GM21737 (cell line): ENCODE results near the gene STK11.

Experiments used
- ATAC-seq: cut with Tn5 transposase; IDR thresholded peaks from one replicate; pipeline ENCODE4 v1.9.1; 2021; ENCODE audit warnings: mild to moderate bottlenecking, moderate library complexity; ENCODE audit not compliant: unreplicated experiment

Gene STK11, protein sequence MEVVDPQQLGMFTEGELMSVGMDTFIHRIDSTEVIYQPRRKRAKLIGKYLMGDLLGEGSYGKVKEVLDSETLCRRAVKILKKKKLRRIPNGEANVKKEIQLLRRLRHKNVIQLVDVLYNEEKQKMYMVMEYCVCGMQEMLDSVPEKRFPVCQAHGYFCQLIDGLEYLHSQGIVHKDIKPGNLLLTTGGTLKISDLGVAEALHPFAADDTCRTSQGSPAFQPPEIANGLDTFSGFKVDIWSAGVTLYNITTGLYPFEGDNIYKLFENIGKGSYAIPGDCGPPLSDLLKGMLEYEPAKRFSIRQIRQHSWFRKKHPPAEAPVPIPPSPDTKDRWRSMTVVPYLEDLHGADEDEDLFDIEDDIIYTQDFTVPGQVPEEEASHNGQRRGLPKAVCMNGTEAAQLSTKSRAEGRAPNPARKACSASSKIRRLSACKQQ

DNA sequence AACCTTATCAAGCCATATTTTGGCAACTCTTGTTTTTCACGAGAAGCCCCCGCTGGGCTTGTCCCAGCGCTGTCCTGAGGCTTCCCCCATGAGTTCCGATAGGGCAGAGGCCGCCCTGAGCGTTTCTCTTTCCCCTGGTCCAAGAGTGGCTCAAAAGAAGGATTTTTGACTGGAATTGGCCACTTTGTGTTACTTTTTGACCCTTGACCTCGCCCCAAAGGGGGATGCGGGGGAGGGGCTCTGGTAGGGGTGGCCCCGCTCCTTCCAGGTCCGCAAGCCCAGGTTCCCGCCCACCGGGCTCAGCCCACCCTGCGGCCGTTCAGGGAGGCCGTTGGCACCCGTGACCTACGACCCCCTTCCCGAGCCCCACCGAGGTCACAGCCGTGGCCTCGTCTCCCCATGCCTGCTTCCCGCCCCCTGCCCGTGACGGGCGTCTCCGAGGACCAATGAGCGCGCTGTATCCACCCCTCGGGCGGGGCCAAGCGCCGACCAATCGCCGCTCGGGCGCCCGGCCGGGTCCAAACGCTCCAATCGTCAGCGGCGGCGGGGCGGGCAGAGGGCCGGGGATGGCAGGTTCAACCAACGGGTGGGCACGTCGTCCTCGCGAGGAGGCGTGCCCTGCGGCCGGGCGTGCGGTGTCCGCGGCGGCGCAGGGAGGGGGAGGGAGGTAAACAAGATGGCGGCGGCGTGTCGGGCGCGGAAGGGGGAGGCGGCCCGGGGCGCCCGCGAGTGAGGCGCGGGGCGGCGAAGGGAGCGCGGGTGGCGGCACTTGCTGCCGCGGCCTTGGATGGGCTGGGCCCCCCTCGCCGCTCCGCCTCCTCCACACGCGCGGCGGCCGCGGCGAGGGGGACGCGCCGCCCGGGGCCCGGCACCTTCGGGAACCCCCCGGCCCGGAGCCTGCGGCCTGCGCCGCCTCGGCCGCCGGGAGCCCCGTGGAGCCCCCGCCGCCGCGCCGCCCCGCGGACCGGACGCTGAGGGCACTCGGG is at the start of gene STK11:
Gene STK11, plus strand, starts transcription at position 665 of the 986 bp plus-strand sequence. CDS start 1,136 bp downstream, outside the sequence.
- ATAC-seq, result peak; percentile 79

DNA sequence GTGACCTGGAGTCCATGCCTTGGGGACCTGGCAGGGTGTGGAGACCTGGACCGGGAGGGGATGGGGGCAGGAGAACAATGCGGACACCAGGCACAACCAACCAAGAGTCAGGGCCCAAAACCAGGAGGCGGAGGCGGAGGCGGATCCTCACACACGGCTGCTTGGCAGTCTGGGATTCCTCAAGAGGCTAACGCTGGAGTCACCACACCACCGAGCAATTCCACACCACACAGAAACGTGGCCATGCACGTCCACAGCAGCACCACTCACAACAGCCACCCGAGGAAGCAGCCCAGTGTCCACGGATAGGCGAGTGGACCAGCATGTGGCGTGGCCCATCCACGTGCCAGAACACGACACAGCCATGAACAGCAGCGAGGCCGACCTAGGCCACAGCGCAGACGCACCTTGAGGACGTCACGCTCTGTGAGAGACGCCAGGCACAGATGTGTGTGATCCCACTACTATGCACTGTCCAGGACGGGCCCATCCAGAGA is 49.2 kb upstream of the STK11 start:
- ATAC-seq, result no peak

DNA sequence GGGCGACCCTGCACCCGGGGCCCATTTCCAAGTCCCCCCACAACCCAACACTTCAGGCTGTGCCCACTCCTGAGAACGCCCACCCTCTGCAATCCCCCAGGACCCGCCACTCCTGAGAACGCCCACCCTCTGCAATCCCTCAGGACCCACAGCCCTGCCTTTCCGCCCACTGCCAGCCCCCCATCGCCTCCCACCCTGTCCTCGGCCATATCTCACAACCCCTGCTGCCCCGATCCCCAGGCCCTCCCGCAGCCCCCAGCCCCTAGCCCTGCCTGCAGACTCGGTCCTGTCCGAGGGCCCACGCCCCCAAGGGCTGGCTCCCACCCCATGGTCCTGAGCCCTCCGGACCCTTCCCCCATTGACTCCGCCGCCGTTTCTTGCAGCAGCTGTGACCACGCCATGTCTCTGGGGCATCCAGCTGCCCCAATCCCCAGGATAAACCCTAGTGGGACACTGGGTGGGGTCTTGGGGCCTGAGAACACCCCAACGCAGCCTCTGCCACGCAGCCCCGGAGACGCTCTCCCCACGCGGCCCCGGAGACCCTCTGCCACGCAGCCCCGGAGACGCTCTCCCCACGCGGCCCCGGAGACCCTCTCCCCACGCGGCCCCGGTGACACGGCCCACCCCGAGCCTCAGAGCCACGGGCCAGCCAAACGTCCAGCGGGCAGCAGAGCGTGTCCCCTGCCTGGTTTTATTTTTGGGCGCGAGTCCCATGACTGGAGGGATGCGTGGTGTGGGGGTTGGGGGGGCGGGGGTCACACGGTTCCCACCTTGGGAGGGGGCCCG is 48.6 kb upstream of the STK11 start:
- ATAC-seq, result no peak

DNA sequence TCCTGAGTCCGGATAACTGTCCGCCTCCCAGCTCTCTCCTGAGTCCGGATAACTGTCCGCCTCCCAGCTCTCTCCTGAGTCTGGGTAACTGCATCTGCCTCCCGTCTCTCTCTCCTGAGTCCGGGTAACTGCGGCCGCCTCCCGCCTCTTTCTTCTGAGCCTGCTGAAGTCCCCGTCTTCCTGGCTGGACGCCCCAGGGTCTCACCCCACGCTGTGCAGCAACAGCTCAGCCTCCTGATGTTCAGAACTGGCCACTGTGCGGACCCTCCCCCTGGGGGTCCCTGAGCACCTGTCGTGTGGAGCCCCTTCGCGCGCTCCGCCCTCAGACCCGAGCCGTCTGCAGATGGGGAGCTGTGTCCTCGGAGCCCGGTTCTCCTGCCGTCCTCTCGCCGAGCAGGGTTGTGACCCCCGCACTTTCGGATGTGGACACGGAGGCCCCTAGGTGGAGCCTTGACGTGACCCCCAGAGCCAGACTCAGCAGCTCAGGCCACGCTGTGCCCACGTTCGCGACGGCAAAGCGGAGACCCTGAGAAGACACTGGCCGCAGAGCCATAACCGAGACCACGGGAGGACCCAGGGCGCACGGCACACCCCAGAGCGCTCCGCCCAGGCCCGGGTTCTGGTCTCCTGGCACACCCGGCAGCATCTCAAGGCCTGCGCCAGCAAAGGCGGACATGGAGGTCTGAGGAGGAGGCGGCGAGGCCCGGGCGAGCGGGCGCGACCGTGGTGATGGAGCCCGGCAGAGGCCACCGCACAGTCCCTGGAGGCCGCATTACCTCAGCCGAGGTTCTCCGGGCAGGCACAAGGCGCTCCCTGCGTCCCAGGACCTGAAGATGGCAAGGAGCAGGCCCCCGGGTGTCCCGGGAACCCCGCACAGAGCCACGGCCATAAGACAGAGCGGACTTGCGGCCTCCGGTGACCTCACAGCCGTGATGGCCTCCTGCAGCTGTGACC is 47.4 kb upstream of the STK11 start:
- no peak for ATAC-seq

DNA sequence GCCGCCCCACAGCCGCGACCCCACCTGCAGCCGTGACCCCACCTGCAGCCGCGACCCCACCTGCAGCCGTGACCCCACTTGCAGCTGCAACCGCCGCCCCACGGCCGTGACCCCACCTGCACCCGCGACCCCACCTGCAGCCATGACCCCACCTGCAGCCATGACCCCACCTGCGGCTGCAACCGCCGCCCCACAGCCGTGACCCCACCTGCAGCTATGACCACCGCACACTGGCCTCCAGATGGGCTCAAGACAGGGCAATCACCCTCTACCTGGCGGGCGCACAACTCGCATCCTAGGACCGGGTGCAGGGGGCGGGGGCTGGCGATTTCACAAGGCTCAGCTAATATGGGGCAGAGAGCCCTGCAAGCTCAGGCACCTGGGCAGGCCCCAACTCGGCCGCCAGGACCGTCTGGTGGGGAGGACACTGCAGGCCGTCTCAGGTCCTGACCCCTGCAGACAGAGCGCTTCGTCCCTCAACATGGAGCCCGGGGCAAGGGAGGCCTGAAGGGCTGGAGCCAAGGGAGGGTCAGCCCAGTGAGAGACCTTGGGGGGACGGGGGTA is 46.6 kb upstream of the STK11 start:
- ATAC-seq, result no peak

DNA sequence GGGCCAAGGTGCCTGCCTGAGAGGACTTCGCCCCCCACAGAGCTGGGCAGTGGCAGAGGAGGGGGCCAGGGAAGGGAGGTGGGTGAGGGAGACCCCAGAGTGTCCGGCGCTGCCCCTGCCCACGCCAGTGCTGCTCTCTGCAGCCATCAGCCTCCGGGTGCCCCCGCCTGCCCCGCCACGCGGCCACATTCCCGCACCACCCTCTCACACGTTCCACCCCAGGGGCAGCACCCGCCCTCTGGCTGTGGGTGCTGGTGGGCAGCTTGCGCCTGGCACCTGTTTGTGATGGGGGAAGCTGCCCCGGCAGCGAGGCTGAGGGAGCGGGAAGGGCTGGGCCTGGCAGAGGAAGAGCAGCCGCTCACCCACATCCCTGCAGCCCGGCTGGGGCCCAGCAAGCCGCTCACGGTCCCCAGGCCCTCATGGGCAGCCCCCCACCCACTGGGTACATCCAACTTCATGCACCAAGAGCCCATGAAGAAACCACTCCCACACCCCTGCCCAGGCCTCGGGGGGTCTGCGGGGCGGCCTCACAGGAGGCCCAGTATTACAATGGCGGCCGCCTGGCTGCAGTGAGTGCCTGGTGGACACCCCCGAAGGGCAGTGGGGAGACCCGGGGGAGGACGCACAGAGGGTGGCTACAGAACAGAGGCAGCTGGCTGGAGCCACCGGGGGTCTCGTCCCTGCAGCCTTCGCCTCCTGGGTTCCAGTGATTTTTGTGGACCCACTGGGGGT is 45.5 kb upstream of the STK11 start:
- ATAC-seq, result no peak

DNA sequence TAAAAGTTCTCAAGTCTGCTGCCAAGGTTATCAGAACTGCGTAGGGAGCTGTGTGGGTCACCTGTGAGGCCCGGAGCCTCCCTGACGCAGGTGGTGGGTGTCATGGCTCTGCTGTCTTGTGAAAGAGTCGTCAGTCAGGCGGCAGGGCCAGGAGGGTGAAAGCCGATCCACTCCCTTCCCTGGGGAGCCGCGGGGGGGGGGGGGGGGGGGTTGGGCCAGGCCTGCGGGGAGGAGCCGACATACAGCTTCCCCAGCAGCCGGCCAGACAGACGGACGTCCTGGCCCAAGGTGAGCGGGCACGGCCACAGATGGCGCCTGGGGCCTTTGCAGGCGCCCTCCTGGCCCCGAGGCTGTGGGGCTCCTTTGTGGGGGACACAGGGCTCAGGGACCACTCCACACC is 43.9 kb upstream of the STK11 start:
- no peak for ATAC-seq

DNA sequence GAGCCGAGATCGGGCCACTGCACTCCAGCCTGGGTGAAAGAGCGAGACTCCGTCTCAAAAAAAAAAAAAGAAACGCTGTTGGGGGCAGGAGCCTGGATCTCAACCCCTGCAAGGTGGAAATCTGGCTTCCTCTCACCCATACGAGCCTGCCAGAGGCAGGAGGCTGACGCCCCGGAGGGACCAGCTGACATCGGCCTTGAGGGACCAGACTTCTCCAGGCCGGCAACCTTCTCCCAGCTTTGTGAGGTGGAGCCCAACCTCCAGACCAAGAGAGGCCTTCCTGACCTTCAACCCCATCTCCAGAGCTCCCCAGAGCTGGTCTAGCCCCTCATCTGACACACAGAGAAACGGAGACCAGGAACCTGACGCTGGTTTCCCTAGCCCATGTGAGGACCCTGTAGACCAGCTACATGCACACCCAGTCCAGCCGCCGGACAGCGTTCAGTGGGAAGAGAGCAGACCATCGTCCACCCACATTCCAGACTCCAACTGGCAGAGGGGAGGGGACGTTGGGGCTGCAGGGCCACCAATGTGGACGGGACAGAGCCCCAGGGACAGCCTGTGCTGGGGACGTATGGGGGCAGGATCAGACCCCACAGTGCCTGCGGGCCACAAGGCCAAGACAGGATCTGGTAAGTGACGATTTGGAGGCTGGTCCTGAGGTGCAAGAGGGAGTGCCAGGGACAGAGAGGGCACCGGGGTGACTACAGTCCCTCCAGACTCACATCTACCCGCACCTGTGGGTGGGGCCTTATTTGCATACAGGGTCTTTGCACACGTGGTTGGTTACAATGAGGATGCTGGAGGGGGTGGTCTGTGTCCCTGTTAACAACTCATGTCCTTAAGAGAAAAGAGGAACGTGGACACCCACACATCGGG is 42.9 kb upstream of the STK11 start:
- no peak for ATAC-seq

DNA sequence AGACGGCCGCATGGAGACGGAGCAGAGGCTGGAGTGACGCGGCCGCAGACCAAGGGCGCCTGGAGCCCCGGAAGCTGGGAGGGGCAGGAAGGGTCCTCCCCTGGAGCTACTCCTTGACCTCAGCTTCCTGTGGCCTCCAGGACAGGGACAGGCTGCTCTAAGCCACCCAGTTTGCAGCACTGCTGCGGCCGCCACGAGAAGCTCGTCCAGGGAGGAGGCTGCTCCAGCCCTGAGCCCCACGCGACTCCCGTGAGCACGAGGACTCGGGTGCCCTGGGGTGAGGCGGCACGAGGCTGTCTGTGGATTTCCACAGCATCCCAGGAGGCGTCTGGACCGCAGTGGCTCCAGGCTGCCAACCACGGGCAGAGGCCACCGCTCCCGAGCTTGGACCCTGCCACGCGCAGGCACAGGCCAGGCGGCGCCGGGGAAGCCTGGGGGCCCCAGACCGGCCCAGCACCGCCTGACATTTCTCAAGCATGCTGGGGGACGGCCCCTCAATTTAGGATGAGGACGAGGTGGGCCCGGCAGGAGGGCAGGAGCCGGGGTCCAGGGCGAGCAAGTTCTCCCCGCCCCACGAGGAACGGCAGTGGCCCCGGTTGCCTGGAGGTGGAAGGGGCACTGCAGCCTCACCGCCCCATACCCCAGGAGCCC is 42.2 kb upstream of the STK11 start:
- no peak for ATAC-seq

DNA sequence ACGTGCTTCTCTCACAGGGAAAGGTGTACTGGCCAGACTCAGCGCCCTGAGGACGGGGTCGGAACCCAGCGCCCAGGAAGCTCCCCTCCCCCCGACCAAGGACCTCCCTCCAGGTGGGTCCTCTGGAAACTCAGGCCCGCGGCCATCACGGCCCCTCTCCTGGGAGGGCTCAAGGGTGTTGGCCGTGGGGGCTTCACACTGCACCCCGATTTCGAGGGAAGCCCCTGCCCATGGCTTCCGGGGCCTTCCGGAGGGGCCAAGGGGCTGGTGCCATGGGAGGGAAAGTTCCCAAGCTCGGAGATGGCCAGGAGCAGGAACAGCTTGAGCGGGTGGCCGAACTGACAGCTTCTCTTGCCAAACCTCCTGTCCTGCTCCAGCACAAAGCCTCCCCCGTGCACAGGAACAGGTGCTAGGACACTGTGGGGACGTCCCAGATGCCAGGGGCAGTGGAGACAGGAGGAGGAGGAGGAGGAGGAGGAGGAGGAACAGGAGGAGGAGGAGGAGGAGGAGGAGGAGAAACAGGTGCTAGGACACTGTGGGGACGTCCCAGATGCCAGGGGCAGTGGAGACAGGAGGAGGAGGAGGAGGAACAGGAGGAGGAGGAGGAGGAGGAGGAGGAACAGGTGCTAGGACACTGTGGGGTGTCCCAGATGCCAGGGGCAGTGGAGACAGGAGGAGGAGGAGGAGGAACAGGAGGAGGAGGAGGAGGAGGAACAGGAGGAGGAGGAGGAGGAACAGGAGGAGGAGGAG is 41.5 kb upstream of the STK11 start:
- ATAC-seq, result no peak

DNA sequence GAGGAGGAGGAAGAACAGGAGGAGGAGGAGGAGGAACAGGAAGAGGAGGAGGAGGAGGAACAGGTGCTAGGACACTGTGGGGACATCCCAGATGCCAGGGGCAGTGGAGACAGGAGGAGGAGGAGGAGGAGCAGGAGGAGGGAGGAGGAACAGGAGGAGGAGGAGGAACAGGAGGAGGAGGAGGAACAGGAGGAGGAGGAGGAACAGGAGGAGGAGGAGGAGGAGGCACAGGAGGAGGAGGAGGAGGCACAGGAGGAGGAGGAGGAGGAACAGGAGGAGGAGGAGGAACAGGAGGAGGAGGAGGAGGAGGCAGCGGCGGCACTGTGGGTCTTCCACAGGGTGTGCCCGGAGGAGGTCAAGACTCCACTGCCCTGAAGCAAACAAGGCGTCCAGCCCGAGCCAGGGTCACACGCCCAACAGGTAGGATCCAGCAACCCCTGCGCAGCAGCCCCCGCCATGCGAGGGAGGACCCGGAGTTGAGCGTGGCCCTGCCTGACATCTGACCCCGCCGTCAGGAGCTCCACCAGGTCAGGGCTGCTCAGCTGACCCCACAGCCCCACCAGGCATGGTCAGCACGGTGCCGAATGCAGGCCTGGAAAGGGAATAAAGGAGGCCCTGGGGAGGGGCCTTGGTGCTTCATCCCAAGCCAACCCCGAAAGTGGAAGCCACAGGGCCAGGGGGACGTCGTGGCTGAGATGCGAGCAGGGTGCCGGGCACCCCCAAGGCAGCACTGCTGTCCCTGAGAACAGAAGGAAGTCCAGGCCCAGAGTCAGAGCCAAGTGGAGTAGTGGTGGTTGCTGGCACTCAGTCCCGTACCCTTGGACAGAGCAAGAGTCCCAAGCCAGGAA is 40.7 kb upstream of the STK11 start:
- ATAC-seq, result no peak

DNA sequence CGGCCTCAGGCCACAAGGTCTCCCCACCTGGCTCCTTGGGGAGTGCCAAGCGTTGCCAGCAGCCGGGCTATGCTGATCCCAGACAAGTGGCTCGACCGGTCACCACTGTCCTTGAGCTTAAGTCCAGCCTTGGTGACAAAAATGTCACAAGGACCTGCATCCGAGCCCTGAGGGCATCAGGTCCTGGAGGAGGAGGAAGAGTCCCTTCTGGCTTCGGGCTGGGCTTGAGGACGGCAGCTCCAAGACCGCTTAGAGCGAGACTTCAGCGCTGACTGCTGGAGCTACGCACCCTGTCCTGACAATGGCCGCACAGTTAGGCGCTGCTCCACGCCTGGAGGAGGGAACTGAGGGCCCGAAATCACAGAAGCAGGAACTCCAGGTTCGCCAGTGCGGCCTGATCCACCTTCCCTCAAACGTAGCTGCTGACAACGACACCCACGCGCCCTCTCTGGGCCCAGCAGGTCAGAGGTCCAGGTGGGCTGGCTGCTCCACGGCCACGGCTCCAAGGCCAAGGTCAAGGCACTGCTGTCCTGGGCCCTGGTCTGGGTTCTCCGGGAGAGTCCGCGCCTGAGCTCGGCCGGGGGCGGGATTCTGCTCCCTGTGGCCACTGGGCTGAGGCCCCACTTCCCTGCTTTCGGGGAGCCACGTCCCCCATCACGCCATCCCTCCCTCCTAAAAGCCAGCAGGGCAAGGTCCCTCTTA is 38.6 kb upstream of the STK11 start:
- ATAC-seq, result no peak

DNA sequence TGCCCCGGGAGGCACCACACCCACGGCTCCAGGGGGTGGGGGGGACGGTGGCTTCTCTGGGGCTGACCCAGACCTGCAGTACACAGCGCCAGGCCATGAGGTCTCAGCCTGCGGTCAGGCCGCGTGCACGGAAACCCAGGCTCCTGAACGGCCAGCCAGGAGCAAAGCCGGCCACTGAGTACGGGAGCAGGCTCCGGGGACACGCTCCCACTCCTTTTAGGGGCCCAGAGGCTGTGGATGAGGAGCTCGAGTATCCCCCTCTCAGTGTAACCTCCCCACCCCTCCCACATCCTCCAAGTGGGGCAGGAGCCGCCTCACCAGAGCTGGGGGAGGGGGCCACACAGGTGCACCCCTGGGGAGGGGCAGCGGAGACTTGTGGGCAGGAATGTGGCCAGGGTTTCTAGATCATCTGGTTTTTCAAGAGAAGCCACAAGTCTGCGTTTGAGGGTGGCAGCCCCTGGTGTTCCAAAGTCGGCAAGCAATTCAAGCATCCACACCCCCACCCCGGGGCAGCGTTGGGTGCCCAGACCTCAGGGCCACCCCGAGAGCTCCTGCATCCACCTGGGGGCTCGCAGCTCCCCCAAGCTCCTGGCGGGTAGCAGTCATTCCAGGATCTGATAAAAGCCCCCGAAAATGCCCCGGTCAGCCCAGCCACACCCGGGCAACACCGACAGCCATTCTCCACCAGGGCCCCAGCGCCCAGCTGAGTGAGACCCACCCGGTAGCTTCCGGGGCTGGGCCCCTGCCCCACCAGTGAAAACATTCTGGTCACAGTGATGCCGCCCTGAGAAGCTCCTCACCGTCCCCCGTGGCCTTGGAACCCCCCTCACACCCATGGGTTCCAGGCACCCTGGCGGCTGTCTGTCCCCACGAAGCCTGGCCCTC is 37.6 kb upstream of the STK11 start:
- no peak for ATAC-seq
